OCI-LY7 (cell line): Measurements from ENCODE around the gene ACOT9.

Source experiments
- CTCF ChIP-seq: fragments of 200-600 bp; sonication (generic); conservative IDR thresholded peaks from 2 replicates; pipeline ENCODE4 v1.5.1; 2014; ENCODE audit warnings: mild to moderate bottlenecking, antibody characterized with exemption, low read length, moderate library complexity, mixed read lengths
- EZH2phosphoT487 ChIP-seq: fragments of 200-600 bp; sonication (generic); IDR thresholded peaks from 2 replicates; pipeline ENCODE4 v1.6.1; 2018; ENCODE audit warnings: low read depth, borderline replicate concordance, mild to moderate bottlenecking, mixed run types, antibody characterized with exemption, low read length, moderate library complexity, mixed read lengths

- TF ChIP-seq CTCF, result no peak
- no peak for TF ChIP-seq EZH2phosphoT487
These were observed 46.5 kb upstream of the ACOT9 start for GRCh38 chrX:23789386-23790154.
